GM18507 (cell line): Measurements from ENCODE around the gene SLC37A4.
"Not testable (repeated sequence)": the region's sequence is repeated elsewhere in the genome, so short reads cannot be mapped to it uniquely, and the experiment has no call there.

Experiments used
- DNase-seq: peaks from one replicate; pipeline ENCODE4 v3.0.0; 2011; ENCODE audit warnings: low read depth; ENCODE audit not compliant: insufficient read length; ENCODE audit errors: extremely low spot score
- FAIRE-seq: peaks from 2 replicates; lab custom pipeline; 2011; peaks lifted over from hg19 to GRCh38; lab: Jason Lieb, UNC

SLC37A4 gene

GRCh38 chr11:119044708-119045107 lies 14.0 kb upstream of the SLC37A4 start:
- FAIRE-seq = no peak
- DNase-seq = no peak

- DNase-seq (no peak), FAIRE-seq (no peak)
Observed at GRCh38 chr11:119042927-119043326, 12.2 kb upstream of the SLC37A4 start.

GRCh38 chr11:119041821-119042514 lies 11.3 kb upstream of the SLC37A4 start:
- peak; percentile 26 for FAIRE-seq
- no peak for DNase-seq

GRCh38 chr11:119039471-119039870 lies 8.8 kb upstream of the SLC37A4 start:
- DNase-seq, FAIRE-seq: not testable (repeated sequence)

- no peak for FAIRE-seq
Observed at GRCh38 chr11:119038884-119039283, 8.2 kb upstream of the SLC37A4 start.

GRCh38 chr11:119034813-119035212 lies 4.1 kb upstream of the SLC37A4 start:
- FAIRE-seq (no peak), DNase-seq (no peak)

More at GRCh38 chr11:119038884-119039283, 8.2 kb upstream of the SLC37A4 start:
- no peak for DNase-seq

GRCh38 chr11:119033421-119033820 lies 2.7 kb upstream of the SLC37A4 start:
- not testable (repeated sequence) for FAIRE-seq

GRCh38 chr11:119031912-119032280 lies 1.2 kb upstream of the SLC37A4 start:
- FAIRE-seq (no peak), DNase-seq (no peak)

More at GRCh38 chr11:119033421-119033820, 2.7 kb upstream of the SLC37A4 start:
- not testable (repeated sequence) for DNase-seq

GRCh38 chr11:119030029-119030328 lies 698 bp downstream of the SLC37A4 start:
- FAIRE-seq (no peak), DNase-seq (no peak)

- FAIRE-seq (peak; percentile 52), DNase-seq (no peak)
Observed at GRCh38 chr11:119029340-119030028, 1.2 kb downstream of the SLC37A4 start.

GRCh38 chr11:119029069-119029339 lies 1.7 kb downstream of the SLC37A4 start:
- DNase-seq (no peak), FAIRE-seq (no peak)

GRCh38 chr11:119028346-119029068 lies 2.2 kb downstream of the SLC37A4 start:
- no peak for DNase-seq
- FAIRE-seq = no peak

- no peak for DNase-seq
- FAIRE-seq = no peak
Observed at GRCh38 chr11:119027561-119028345, 2.9 kb downstream of the SLC37A4 start.

GRCh38 chr11:119026970-119027369 lies 3.7 kb downstream of the SLC37A4 start:
- DNase-seq (no peak), FAIRE-seq (no peak)

GRCh38 chr11:119025978-119026766 lies 4.5 kb downstream of the SLC37A4 start:
- DNase-seq = no peak
- FAIRE-seq = no peak

- FAIRE-seq = no peak
- DNase-seq = no peak
Observed at GRCh38 chr11:119025541-119025940, 5.1 kb downstream of the SLC37A4 start.

GRCh38 chr11:119025099-119025473 lies 5.6 kb downstream of the SLC37A4 start:
- DNase-seq = no peak
- no peak for FAIRE-seq

GRCh38 chr11:119024430-119025098 lies 6.1 kb downstream of the SLC37A4 start:
- no peak for DNase-seq
- no peak for FAIRE-seq

- DNase-seq (no peak), FAIRE-seq (no peak)
Observed at GRCh38 chr11:119023741-119024140, 6.9 kb downstream of the SLC37A4 start.
